HG03159 (cell line): ENCODE data around the gene TGFB3.
"Not testable (repeated sequence)": the region's sequence is repeated elsewhere in the genome, so short reads cannot be mapped to it uniquely, and the experiment has no call there.

Experiments used
- ATAC-seq: cut with Tn5 transposase; IDR thresholded peaks from one replicate; pipeline ENCODE4 v1.9.1; 2021; ENCODE audit warnings: mild to moderate bottlenecking, moderate library complexity; ENCODE audit not compliant: unreplicated experiment

The TGFB3 gene

DNA sequence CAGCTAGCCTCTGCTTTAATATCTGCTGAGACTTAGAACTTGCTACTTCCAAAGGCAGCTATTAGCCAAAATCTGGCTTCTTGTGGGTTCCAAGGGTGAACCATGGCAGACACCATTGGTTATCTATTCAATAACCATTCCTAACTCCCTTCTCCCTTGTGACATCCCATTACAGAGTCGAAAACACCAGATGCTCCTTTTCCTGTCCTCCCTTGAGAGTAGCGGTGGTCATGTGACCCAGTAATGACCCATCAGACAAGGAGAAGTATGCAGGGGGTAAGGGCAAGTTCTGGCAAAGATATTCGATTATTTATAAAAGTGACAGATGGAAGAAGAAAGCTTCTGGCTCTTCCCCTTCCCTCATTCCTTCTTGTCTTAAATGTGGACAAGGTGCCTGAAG lies 20.1 kb downstream of the TGFB3 start:
- no peak for ATAC-seq

DNA sequence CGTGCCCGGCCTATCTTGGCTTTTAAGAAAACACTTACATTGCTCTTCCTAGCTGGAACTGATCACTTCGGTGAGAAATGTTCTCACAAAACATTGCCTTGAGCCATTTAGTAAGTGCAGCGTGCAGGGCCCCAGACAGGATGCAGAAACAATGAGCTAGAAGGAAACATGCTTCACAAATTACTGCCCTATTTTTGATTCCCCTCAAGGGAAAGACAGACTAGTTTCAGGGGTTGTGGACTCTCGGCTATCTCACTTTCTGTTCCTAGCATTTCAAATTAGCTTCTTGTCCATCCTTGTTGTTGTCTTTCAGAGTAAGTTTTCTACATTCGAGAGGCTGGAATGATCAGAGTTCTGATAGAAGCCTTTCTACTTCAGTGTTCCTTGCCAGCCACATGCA lies 21.6 kb downstream of the TGFB3 start:
- peak; percentile 85 for ATAC-seq

DNA sequence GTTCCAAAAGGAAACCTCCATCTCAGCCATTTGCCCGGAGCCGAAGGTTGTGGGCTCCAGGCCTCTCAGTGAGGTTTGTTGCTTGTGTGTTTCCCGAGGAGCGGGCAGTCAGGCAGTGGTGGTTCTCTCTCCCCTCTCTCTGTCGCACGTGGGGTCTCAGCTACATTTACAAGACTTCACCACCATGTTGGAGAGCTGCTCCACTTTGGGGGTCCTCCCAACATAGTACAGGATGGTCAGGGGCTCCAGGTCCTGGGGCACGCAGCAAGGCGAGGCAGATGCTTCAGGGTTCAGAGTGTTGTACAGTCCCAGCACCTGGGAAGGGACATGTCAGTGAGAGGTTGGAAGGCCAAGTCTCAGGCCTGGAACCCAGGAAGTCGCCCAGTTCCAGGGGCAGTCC lies 22.8 kb downstream of the TGFB3 start:
- ATAC-seq = no peak

DNA sequence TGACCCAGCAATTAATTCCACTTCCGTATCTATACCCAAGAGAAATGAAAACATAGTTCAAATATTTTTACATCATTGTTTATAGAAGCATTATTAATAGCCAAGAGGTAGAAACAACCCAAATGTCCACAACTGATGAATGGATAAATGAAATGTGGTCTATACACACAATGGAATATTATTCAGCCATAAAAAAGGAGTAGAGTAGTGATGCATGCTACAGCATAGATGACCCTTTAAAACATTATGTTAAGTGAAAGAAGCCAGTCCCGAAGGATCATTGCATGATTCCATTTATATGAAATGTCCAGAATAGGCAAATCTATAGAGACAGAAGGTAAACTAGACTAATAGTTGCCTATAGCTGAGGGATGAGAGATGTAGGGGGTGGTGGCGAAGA lies 29.3 kb downstream of the TGFB3 start:
- ATAC-seq = no peak

DNA sequence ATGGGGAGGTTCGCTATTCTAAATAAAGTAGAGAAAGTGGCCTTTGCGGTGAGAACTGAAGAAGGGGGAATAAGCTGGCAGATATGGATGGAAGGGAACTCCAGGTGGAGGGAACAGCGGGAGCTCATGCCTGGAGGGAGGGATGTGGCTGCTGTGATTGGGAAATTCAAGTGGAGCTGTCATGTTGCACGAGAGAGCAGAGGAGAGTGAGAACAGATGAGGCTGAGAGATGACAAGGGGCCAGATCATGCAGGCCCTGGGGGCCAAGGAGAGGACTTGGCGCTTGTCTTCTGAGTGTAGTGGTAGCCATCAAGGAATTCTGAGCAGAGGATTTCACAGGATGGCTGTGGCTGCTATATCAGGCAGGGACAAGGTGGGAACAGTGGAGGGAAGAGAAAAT lies 35.0 kb downstream of the TGFB3 start:
- ATAC-seq = no peak

DNA sequence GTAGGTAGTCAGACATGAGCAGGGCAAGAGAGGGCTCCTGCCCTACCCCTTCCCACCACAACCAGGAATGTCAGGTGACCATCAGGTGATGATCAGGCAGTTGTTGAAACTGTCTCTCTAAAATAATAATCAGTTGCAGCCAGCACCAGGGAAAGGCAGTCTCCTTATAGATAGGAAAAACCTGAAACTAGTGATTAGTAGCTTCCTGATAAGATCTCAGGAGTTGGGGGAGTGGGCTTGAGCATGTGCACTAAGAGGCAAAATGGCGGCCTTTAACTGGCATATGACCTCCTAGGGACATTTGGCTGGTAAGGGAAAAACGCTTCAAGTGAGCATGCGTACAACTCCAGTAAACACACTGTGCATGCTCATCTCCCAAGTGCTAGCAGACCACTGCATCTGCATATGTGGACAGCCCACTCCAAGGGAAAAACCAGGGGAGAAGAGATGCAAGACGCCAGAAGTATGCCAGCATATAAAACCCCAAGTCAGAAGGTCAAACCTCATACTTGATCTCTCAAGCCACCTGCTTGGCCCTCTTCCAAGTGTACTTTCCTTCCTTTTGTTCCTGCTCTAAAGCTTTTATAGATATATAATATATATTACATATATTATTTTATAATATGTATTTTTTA lies 37.1 kb downstream of the TGFB3 start:
- no peak for ATAC-seq

DNA sequence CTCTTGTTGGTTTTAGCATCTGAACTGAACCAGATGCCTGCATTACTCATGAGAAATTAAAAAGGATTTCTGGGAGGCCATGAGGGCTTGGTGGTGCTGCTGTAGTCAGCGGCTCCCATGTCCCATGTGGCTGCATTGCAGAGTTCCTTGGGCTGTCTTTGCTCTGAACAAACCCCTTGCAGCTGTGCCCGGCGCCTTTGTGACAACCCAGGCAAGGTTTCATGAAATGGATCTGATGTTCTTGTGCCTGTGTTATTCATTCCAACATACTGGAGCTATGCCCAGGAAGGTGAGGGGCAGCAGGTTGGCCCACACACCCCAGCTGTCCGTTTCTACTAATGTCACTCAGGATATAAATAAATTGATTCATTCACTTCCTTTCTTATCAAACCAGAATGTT lies 40.8 kb downstream of the TGFB3 start:
- ATAC-seq = no peak

DNA sequence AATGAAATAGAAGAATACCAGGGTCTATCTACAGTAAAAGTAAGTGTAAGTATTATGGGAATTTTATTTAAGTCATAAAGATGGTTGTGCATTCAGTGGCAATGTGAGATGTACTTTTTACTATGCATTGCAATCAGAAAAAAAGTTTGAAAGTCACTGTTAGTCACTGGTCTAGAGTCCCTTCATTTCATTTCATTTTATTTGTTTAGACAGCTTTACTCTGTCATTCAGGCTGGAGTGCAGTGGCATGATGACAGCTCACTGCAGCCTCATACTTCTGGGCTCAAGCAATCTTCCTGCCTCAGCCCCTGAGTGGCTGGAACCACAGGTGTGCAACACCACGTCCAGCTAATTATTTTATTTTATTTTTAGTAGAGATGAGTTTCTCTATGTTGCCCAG lies 42.6 kb downstream of the TGFB3 start:
- no peak for ATAC-seq

DNA sequence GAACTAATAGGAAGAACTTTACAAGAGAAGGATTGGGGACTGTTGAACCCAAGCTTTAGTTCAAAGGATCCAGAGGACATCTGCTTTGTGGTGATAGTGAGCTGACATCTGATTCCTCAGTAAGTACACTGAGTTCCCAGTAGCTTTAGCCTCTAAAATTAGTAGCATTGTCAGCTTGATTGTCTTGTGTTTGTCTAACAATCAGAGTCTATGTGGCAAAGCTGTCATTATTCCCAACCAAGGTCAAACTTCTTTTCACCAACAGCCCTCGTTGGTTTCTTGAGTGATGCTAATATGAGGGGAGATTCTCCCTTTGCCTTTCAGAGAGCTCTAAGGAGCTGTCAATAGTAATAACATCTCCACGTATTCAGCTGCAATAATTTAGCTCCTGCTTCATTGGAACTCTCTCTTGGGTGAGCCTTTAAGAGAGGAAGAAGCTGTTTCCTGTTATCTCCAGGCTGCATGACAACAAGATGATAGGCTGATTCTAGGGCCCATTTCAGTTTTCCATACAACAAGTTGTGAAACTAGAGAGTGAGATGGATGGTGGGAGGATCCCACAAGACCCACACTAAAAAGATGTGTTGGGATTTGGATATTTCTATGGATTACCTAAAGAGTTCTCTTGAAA lies 46.7 kb downstream of the TGFB3 start:
- no peak for ATAC-seq

DNA sequence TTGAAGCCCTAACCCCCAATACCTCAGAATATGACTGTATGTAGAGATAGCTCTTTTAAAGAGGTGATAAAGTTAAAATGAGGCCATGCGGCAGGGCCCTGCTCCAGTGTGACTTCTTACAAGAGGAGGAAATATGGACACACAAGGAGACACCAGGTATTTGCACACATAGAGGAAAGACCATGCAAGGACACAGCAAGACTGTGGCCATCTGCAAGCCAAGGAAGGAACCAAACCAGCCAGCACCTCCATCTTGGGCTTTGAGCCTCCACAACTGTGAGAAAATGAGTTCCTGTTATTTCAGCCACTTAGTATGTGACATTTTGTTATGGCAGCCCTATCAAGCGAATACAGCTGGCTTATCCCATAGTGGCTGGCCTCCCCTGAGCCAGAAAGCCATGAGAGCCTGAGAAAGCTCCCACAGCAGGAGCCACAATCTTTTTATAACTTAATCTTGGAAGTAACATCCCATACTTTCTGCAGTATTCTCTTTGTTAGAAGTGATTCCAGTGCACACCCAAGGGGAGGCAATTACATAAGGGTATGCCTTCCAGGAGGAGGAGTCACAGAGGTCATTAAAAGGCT lies 48.0 kb downstream of the TGFB3 start:
- no peak for ATAC-seq

DNA sequence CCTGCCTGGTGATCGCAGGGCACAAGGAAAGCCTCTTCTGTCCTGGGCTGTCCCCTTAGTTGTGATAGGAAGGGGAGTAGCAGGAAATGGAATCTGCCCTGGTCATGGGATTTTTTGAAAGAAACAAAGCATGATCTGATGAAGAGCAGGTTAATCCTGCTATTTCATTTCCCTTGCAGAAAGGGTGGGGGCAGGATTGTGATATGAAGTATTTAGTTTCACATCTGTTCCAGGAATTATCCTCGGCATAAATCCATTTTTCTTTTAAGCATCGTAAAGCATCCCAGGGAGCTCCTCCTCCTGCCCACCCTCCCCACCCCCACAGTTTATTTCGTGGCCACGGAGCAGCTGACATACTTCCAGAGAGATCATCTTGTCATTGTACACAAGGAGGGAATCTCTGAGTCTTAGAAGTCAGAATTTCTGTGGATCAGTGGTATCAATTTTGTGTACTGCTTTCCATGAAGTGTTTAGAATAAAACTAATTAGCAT lies 53.1 kb downstream of the TGFB3 start:
- ATAC-seq = no peak

DNA sequence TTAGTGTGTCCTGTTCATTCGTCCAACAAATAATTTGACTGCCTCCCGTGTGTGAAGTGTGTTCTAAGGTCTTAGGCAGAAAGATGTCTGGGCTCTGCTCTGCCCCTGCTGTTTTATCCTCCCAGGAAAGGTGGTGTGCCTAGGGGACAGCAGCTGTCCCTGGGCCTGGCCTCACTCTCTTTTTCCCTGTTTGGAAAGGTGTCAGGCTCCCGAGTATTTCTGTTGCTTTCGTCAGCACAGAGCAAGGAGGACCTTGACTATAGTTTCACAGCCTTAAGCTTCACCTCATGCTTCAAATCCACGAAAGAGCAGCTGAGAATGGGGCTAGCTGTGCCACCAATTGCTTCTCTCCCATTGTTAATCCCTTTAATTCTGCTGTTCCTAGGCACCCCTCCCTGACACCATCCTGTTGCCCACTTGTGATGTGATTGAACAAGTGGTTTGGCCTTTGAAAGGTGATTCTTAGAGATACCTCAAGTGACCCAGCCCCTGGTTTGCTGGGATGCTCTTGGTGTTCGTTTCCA lies 54.2 kb downstream of the TGFB3 start:
- no peak for ATAC-seq

DNA sequence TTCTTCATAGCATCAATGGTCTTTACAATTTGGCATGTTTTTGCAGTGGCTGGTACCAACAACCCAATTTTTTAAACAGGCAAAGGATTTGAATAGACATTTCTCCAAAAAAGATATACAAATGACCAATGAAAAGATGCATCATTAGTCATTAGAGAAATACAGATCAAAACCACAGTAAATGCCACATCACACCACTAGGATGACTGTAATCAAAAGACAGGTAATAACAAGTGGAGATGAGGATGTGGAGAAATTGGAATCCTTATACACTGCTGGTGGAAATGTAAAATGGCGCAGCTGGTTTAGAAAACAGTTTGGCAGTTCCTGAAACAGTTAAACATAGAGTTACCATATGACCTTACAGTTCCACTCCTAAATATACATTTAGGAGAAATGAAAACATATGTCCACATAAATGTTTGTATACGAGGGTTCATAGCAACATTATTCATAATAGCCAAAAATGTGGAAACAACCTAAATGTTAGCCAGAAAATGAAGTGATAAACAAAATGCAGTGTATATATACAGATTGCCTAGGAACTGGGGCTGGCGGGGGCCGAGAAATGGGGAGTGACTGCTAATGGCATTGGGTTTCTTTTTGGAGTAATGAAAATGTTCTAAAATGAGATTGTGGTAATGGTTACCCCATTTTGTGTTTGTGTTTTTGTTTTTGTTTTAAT lies 55.2 kb downstream of the TGFB3 start:
- ATAC-seq = no peak

DNA sequence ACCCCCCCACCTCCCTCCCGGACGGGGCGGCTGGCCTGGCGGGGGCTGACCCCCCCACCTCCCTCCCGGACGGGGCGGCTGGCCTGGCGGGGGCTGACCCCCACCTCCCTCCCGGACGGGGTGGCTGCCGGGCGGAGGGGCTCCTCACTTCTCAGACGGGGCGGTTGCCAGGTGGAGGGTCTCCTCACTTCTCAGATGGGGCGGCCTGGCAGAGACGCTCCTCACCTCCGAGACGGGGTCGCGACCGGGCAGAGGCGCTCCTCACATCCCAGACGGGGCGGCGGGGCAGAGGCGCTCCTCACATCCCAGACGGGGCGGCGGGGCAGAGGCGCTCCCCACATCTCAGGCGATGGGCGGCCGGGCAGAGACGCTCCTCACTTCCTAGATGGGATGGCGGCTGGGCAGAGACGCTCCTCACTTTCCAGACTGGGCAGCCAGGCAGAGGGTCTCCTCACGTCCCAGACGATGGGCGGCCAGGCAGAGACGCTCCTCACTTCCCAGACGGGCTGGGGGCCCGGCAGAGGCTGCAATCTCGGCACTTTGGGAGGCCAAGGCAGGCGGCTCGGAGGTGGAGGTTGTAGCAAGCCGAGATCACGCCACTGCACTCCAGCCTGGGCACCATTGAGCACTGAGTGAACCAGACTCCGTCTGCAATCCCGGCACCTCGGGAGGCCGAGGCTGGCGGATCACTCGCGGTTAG lies 56.5 kb downstream of the TGFB3 start:
- ATAC-seq = not testable (repeated sequence)

DNA sequence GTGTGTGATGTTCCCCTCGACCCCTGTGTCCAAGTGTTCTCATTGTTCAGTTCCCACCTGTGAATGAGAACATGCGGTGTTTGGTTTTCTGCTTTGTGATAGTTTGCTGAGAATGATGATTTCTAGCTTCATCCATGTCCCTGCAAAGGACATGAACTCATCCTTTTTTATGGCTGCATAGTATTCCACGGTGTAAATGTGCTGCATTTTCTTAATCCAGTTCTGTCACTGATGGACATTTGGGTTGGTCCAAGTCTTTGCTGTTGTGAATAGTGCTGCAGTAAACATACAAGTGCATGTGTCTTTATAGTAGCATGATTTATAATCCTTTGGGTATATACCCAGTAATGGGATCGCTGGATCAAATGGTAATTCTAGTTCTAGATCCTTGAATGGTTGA lies 61.4 kb downstream of the TGFB3 start:
- ATAC-seq = not testable (repeated sequence)

DNA sequence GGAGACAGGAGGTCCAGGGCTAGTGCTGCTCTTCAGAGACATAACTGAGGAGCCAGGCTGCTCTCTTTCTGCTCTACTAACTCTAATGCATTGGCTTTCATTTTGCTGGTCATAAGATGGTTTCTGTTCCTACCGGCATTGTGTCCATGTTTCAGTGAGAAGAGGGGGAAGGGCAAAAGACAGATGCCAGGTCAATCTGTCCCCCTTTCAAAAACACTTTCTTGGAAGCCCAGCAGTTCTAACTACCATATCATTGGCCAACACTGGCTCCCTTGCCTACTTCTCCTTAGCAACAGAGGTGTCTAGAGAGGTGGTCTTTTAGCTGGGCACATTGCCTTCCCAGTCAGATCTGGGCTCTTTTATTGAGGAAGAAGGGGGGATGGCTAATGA lies 63.9 kb downstream of the TGFB3 start:
- no peak for ATAC-seq

DNA sequence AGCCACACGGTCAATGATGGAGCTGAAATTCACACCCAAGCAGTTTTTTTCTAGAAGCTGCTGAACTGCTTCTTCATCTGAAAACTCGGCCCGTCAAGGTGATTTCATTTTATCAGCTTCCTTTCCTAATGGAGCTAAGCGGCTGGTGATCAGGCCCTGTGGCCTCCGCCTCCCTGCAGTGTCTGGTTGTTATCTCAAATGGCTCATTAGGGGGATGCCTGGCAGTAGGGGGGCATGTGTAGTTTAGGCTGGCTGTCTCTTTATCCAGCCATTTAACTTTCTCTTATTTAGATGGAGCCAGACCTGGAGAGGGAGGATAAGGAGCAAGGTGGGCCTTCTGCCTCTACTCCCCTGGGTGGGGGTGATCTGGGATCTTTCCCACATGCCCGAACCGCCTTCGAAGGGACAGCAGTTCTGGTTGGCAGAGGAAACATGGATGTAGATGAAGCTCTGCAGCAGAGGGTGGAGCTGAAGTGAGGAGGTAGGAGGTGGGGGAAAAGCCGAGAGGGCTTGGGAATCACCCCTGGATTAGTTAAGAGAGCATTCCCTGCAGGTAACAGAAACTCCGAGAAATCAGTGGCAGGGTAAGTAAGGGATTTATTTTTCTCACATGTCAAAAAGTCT lies 64.4 kb downstream of the TGFB3 start:
- no peak for ATAC-seq

DNA sequence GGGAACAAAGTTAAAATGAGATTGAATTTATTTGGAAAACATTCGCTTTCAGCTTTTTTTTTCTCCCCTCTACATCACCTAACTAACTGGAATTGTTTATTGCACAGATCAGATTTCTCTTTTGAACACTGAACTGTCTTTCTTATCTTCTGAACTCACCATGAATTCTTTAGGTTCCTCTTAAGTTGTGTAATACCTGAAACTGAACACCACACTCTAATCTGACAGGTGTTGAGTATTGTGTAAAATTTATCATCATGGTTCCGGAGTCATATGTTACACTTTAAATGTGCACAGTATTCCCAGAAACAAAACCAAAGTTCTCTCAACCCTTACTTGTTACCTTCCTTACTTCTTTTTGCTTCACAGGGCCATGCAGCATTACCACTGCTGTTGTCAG lies 66.8 kb downstream of the TGFB3 start:
- ATAC-seq = no peak

DNA sequence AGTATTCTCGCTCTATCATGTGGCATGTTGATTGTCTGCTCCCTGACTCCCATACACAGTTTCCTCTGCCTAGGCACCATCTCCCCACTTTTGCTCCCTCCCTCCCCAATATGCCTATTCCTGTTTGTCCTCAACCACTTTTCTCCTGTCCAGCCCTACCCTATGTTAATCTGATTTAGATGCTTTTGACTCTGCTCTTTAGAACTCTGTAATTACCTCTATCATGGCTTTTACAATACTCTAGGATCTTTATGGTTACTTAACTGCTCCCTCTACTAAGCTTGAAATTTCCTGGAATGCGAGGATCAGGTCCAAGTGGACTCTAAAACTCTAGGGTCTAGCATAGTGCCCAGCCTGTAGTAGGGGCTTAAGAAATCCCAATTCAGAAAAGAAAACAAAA lies 68.6 kb downstream of the TGFB3 start:
- no peak for ATAC-seq

DNA sequence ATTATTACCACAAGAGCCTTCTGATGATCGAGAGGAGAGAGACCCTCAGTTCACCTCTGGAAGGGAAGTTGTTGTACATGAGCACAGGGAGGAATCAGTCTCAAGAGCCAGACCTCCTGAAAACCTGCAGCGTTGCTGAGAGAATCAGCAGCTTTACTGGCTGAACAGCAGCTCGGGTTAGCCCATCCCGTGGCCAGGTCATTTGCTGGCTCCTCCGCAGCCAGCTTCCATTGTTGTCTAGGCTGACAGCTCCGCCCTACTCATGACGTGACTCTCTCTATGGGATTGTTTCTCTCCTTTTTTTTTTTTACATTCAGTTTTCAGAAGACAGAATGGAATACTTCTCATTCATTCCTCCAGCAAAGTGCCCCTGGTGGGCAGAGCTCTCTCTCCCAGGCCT lies 69.9 kb downstream of the TGFB3 start:
- no peak for ATAC-seq

DNA sequence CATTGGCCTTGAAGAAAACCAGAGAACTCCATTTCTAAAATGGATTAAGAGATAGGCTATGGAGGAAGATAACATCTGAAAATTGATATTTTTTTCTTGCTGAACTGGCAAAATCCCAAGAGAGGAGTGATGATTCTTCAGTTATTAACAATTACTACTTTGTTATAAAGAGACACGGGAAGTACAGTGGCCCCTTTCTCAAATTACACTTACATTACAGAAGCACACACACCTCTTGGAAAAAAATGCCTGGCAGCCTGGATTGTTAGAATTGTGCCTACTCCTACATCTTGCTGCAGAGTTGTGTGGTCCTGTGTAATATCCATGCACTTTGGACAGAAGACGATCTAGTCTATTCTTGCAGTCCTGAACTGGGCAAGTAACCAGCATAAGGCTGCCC lies 71.7 kb downstream of the TGFB3 start:
- ATAC-seq = no peak
